ENCODE measurements around the gene TM9SF4.

DNA sequence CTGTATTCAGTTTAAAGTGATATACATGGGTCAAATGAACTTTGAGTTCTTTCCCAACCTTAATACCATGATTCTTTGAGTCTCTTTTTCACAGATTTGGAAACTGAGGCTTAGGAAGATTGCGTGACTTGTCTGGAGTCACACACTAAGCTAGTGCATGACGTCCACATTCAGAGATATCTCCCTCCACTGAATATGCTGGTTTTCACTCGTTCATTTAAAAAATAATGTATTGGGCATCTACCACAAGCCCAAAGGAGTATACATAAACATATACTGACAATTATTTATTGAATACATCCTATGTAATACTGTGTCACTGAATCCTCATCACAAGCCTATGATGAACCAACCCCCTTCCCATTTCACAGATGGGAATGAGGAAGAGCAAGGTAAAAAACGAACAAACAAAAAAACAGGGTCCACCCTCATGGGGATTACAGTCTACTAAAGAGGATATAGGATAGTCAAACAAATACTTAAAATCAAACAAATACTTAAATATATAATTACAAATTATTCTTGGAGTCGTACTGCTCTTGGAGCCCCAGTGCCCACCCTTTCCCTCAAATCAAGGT lies 611 bp upstream of the TM9SF4 start:
- TF ChIP-seq, protein P1, sequence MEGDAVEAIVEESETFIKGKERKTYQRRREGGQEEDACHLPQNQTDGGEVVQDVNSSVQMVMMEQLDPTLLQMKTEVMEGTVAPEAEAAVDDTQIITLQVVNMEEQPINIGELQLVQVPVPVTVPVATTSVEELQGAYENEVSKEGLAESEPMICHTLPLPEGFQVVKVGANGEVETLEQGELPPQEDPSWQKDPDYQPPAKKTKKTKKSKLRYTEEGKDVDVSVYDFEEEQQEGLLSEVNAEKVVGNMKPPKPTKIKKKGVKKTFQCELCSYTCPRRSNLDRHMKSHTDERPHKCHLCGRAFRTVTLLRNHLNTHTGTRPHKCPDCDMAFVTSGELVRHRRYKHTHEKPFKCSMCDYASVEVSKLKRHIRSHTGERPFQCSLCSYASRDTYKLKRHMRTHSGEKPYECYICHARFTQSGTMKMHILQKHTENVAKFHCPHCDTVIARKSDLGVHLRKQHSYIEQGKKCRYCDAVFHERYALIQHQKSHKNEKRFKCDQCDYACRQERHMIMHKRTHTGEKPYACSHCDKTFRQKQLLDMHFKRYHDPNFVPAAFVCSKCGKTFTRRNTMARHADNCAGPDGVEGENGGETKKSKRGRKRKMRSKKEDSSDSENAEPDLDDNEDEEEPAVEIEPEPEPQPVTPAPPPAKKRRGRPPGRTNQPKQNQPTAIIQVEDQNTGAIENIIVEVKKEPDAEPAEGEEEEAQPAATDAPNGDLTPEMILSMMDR (conservative IDR thresholded peaks at IDR 0.05; ENCODE audit: low read depth, low read length), result no peak
- no peak for TF ChIP-seq EZH2 (IDR thresholded peaks at IDR 0.05; ENCODE audit: borderline replicate concordance, low read depth, low read length, poor library complexity, severe bottlenecking)

All from A673 (cell line).